Measurements from ENCODE around the gene BRD1.
A peak's percentile ranks its signal among the peaks of the same experiment; 100 is the strongest.

DNA sequence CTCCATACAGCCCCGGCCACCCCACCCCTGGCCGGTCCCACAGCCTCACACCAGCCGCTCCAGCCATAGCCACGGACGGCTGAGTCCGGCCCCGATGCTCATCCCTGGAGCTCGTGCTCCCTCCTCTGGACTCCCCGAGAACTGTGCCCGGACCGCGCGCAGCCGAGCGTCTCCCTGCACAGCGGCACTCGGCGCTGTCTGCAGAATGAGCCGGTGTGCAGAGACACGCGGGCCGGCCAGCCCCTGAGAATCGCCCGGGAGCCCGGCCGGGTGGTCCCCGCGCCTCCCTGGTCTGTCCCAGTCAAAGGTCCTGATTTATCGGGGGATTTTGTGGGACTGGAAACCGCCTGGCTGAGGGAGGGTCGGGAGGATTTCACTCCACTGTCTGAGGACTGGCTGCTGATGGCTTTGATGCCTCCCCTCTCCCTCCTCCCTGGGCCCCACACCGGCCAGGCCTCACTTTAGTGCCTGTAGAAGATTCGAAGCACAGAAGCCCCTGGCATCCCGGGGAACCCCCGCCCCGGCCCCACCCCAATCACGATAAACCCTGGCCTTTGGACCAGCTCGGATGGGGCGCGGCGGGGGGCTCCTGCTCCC, 102.7 kb downstream of the BRD1 start:
- TF ChIP-seq, protein P1, sequence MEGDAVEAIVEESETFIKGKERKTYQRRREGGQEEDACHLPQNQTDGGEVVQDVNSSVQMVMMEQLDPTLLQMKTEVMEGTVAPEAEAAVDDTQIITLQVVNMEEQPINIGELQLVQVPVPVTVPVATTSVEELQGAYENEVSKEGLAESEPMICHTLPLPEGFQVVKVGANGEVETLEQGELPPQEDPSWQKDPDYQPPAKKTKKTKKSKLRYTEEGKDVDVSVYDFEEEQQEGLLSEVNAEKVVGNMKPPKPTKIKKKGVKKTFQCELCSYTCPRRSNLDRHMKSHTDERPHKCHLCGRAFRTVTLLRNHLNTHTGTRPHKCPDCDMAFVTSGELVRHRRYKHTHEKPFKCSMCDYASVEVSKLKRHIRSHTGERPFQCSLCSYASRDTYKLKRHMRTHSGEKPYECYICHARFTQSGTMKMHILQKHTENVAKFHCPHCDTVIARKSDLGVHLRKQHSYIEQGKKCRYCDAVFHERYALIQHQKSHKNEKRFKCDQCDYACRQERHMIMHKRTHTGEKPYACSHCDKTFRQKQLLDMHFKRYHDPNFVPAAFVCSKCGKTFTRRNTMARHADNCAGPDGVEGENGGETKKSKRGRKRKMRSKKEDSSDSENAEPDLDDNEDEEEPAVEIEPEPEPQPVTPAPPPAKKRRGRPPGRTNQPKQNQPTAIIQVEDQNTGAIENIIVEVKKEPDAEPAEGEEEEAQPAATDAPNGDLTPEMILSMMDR (IDR thresholded peaks at IDR 0.05): peak in 3 of 7 experiments; percentile 40 to 44 (median 42)
- TF ChIP-seq POLR2AphosphoS5 (IDR thresholded peaks at IDR 0.05): no peak
- TF ChIP-seq POLR2A (IDR thresholded peaks at IDR 0.05): no peak
- no peak for TF ChIP-seq EP300 (IDR thresholded peaks at IDR 0.05)
